GM23248 (cell line): ENCODE measurements around the gene CPVL.

ENCODE experiments used
- EZH2 ChIP-seq: fragments of 200-600 bp; sonication (generic); IDR thresholded peaks from 2 replicates; pipeline ENCODE4 v1.6.1; 2018; ENCODE audit warnings: antibody characterized with exemption, mild to moderate bottlenecking; ENCODE audit not compliant: insufficient read depth, poor library complexity, severe bottlenecking
- EZH2phosphoT487 ChIP-seq: fragments of 200-600 bp; sonication (generic); IDR thresholded peaks from 2 replicates; pipeline ENCODE4 v1.6.1; 2018; ENCODE audit warnings: antibody characterized with exemption, moderate library complexity, mild to moderate bottlenecking, low read depth; ENCODE audit not compliant: insufficient read depth

- TF ChIP-seq EZH2 (no peak), EZH2phosphoT487 (no peak)
Observed at GRCh38 chr7:29013082-29013695, 133.1 kb downstream of the CPVL start.
